ENCODE results near the gene RANBP3.

GRCh38 chr19:5880196-5880595, 97.7 kb downstream of the RANBP3 start:
- TF ChIP-seq CTCF (IDR thresholded peaks at IDR 0.05; ENCODE audit: borderline replicate concordance, extremely low read depth, low read length, poor library complexity, severe bottlenecking): no peak
- no peak for TF ChIP-seq EZH2 (IDR thresholded peaks at IDR 0.05; ENCODE audit: borderline replicate concordance, low read depth, low read length, severe bottlenecking)
